Peyer's patch (tissue), 4 donors: ENCODE results near the gene C3orf20.

Experiments
- CTCF ChIP-seq, 6 experiments: fragments of 450-650 bp in 4 of 6; fragments of 200-600 bp in 2 of 6; sonication (generic) in 1 of 6; IDR thresholded peaks; one replicate each; pipeline ENCODE4 v1.5.1; 2017 to 2019; ENCODE audit warnings: antibody characterized with exemption in 6 of 6, mild to moderate bottlenecking in 3 of 6, moderate library complexity in 1 of 6
- POLR2A ChIP-seq, 2 donors: fragments of 450-650 bp; IDR thresholded peaks; one replicate each; pipeline ENCODE4 v1.5.1; 2017; ENCODE audit warnings: antibody characterized with exemption in 2 of 2, mild to moderate bottlenecking in 2 of 2, moderate library complexity in 2 of 2

- TF ChIP-seq CTCF (IDR thresholded peaks at IDR 0.05) = no peak
- TF ChIP-seq POLR2A (IDR thresholded peaks at IDR 0.05) = no peak
These were observed 98.3 kb downstream of the C3orf20 start for GRCh38 chr3:14773281-14773680.
